H1 (cell line): ENCODE results near the gene SMIM32. TPM values are rescaled to one million over a fixed set of nuclear protein-coding genes. Genes with fewer than 3 reads are reported as not detected.

Source experiments
- CTCF ChIA-PET: fragments of 300-600 bp; sonication (Branson Sonifier 250); formaldehyde crosslinking; loops from one replicate; lab custom pipeline; 2021; ENCODE audit not compliant: partially characterized antibody; lab: Charles Lee
- POLR2A ChIA-PET: fragments of 300-600 bp; sonication (Branson Sonifier 250); formaldehyde crosslinking; loops from one replicate; lab custom pipeline; 2021; ENCODE audit warnings: inconsistent platforms; ENCODE audit not compliant: partially characterized antibody; lab: Charles Lee
- DNase-seq, 2 experiments: peaks; one replicate each; pipeline versions ENCODE4 v3.0.0 to v3.0.0-alpha.2; 2010 to 2022; ENCODE audit warnings: low spot score in 2 of 2, low read depth in 1 of 2, mixed read lengths in 1 of 2
- FAIRE-seq: peaks from 2 replicates; lab custom pipeline; 2011; peaks lifted over from hg19 to GRCh38; lab: Jason Lieb, UNC
- H2AFZ ChIP-seq: 2 replicates; pipeline ENCODE4 v1.8.1; 2012; ENCODE audit warnings: low read length, inconsistent platforms
- H2AK5ac ChIP-seq: 2 replicates; pipeline ENCODE4 v1.6.1; 2013; ENCODE audit warnings: low read depth, low read length
- H2BK120ac ChIP-seq: replicated peaks from 2 replicates; pipeline ENCODE3; 2013; ENCODE audit warnings: low read depth, low read length, inconsistent platforms
- H2BK12ac ChIP-seq: 2 replicates; pipeline ENCODE4 v1.6.1; 2013; ENCODE audit warnings: low read depth, low read length
- H2BK15ac ChIP-seq: 2 replicates; pipeline ENCODE4 v1.6.1; 2013; ENCODE audit warnings: low read length
- H2BK20ac ChIP-seq: 2 replicates; pipeline ENCODE4 v1.6.1; 2013; ENCODE audit warnings: low read length
- H2BK5ac ChIP-seq: 2 replicates; pipeline ENCODE4 v1.6.1; 2013; ENCODE audit warnings: low read depth, low read length
- H3K14ac ChIP-seq: 2 replicates; pipeline ENCODE4 v1.6.1; 2013; ENCODE audit warnings: inconsistent platforms; ENCODE audit not compliant: insufficient read length
- H3K18ac ChIP-seq: 2 replicates; pipeline ENCODE4 v1.6.1; 2013; ENCODE audit warnings: low read length; ENCODE audit errors: extremely low read depth
- H3K23ac ChIP-seq: 2 replicates; pipeline ENCODE4 v1.6.1; 2013; ENCODE audit warnings: inconsistent platforms; ENCODE audit not compliant: insufficient read length
- H3K23me2 ChIP-seq: 2 replicates; pipeline ENCODE4 v1.6.1; 2013; ENCODE audit warnings: low read depth, low read length
- H3K27ac ChIP-seq: 2 replicates; pipeline ENCODE4 v1.6.1; 2011; ENCODE audit warnings: low read depth, low read length, inconsistent platforms
- H3K27me3 ChIP-seq, 4 experiments: replicated peaks in 1 of 4; 1 replicate in 1 of 4; 2 replicates in 3 of 4; pipeline versions ENCODE4 v1.6.1 to v1.8.1; 2011 to 2013; ENCODE audit warnings: low read length in 3 of 4, mild to moderate bottlenecking in 3 of 4, inconsistent platforms in 2 of 4, mixed read lengths in 2 of 4, moderate library complexity in 1 of 4; ENCODE audit not compliant: control insufficient read depth in 3 of 4, insufficient read depth in 3 of 4; ENCODE audit errors: extremely low read depth in 1 of 4
- H3K36me3 ChIP-seq, 4 experiments: 2 replicates each; pipeline versions ENCODE4 v1.6.1 to v1.8.1; 2011 to 2013; ENCODE audit warnings: mild to moderate bottlenecking in 4 of 4, low read length in 3 of 4, moderate library complexity in 2 of 4, control low read depth in 1 of 4, inconsistent platforms in 1 of 4; ENCODE audit not compliant: insufficient read depth in 4 of 4, control insufficient read depth in 2 of 4
- H3K4ac ChIP-seq: replicated peaks from 2 replicates; pipeline ENCODE3; 2013; ENCODE audit warnings: low read length, low read depth, mixed read lengths, inconsistent platforms; ENCODE audit not compliant: insufficient read length
- H3K4me1 ChIP-seq, 4 experiments: replicated peaks in 1 of 4; 1 replicate in 1 of 4; 2 replicates in 3 of 4; pipeline versions ENCODE4 v1.6.1 to v1.8.1; 2011 to 2013; ENCODE audit warnings: low read length in 3 of 4, inconsistent platforms in 2 of 4, mixed read lengths in 1 of 4; ENCODE audit not compliant: insufficient read depth in 4 of 4, control insufficient read depth in 3 of 4
- H3K4me2 ChIP-seq, 2 experiments: 2 replicates each; pipeline versions ENCODE4 v1.6.1 to v1.8.1; 2011 to 2013; ENCODE audit warnings: low read depth in 2 of 2, low read length in 2 of 2, control low read depth in 1 of 2, inconsistent platforms in 1 of 2, mild to moderate bottlenecking in 1 of 2; ENCODE audit not compliant: insufficient read depth in 1 of 2
- H3K4me3 ChIP-seq, 4 experiments: fragments of 200-600, 300-600 bp in 1 of 4; sonication (generic), shearing (Covaris generic), sonication (Bioruptor Twin) in 1 of 4; 2 replicates each; pipeline versions ENCODE4 v1.5.1 to v1.8.1; 2011 to 2016; ENCODE audit warnings: low read length in 4 of 4, low read depth in 3 of 4, control low read depth in 2 of 4, inconsistent platforms in 2 of 4, mild to moderate bottlenecking in 2 of 4, mixed read lengths in 1 of 4, moderate library complexity in 1 of 4; ENCODE audit not compliant: insufficient read depth in 2 of 4; ENCODE audit errors: extremely low read depth in 1 of 4
- H3K56ac ChIP-seq: replicated peaks from 2 replicates; pipeline ENCODE3; 2013; ENCODE audit warnings: low read depth, mild to moderate bottlenecking, mixed read lengths, low read length, inconsistent platforms; ENCODE audit not compliant: insufficient read length
- H3K79me1 ChIP-seq: 2 replicates; pipeline ENCODE4 v1.6.1; 2013; ENCODE audit warnings: low read depth, low read length, control low read depth
- H3K79me2 ChIP-seq, 2 experiments: 2 replicates each; pipeline versions ENCODE4 v1.6.1 to v1.8.1; 2012 to 2013; ENCODE audit warnings: low read length in 2 of 2, mild to moderate bottlenecking in 2 of 2, inconsistent platforms in 1 of 2; ENCODE audit not compliant: insufficient read depth in 2 of 2, control insufficient read depth in 1 of 2
- H3K9ac ChIP-seq, 4 experiments: replicated peaks in 1 of 4; 1 replicate in 1 of 4; 2 replicates in 3 of 4; pipeline versions ENCODE4 v1.6.1 to v1.8.1; 2011 to 2013; ENCODE audit warnings: low read depth in 3 of 4, low read length in 3 of 4, control low read depth in 2 of 4, mild to moderate bottlenecking in 2 of 4, moderate library complexity in 2 of 4, inconsistent platforms in 1 of 4; ENCODE audit errors: extremely low read depth in 1 of 4
- H3K9me3 ChIP-seq, 2 experiments: 2 replicates each; pipeline versions ENCODE4 v1.6.1 to v1.8.1; 2012 to 2013; ENCODE audit warnings: mild to moderate bottlenecking in 2 of 2, moderate library complexity in 2 of 2, control low read depth in 1 of 2, inconsistent platforms in 1 of 2, low read depth in 1 of 2, low read length in 1 of 2, mixed read lengths in 1 of 2; ENCODE audit not compliant: insufficient read depth in 2 of 2
- H4K20me1 ChIP-seq, 2 experiments: replicated peaks in 1 of 2; 2 replicates each; pipeline versions ENCODE3 to v1.8.1; 2011 to 2013; ENCODE audit warnings: inconsistent platforms in 2 of 2, low read length in 2 of 2, mild to moderate bottlenecking in 1 of 2; ENCODE audit not compliant: insufficient read depth in 2 of 2, control insufficient read depth in 1 of 2
- H4K5ac ChIP-seq: 2 replicates; pipeline ENCODE4 v1.6.1; 2013; ENCODE audit warnings: low read length, low read depth, mixed read lengths, inconsistent platforms; ENCODE audit not compliant: insufficient read length
- H4K8ac ChIP-seq: 2 replicates; pipeline ENCODE4 v1.8.0; 2013; ENCODE audit warnings: mild to moderate bottlenecking, moderate library complexity, low read length, inconsistent platforms; ENCODE audit not compliant: insufficient read depth; ENCODE audit errors: extremely low read depth
- H4K91ac ChIP-seq: replicated peaks from 2 replicates; pipeline ENCODE3; 2013; ENCODE audit warnings: low read length, mixed read lengths, inconsistent platforms; ENCODE audit not compliant: insufficient read length
- ASH2L ChIP-seq: fragments of 200-600, 300-600 bp; sonication (generic); IDR thresholded peaks from one replicate; pipeline ENCODE4 v1.7.1; 2017; ENCODE audit warnings: low read length
- CBX5 ChIP-seq: fragments of 300-800, 300-1000 bp; sonication (generic); IDR thresholded peaks from 2 replicates; pipeline ENCODE4 v1.7.1; 2016; ENCODE audit warnings: antibody characterized with exemption, low read length, low read depth
- CEBPB ChIP-seq: IDR thresholded peaks from 2 replicates; pipeline ENCODE4 v1.6.1; 2012; ENCODE audit warnings: low read depth, low read length
- CREB1 ChIP-seq: IDR thresholded peaks from 2 replicates; pipeline ENCODE4 v1.6.1; 2012; ENCODE audit warnings: inconsistent platforms
- GTF2F1 ChIP-seq: IDR thresholded peaks from 2 replicates; pipeline ENCODE4 v1.6.1; 2012; ENCODE audit warnings: low read depth, low read length, improper control_type of control experiment, borderline replicate concordance
- KDM5A ChIP-seq: fragments of 200-600 bp; IDR thresholded peaks from 2 replicates; pipeline ENCODE4 v1.7.1; 2012; ENCODE audit warnings: mild to moderate bottlenecking, low read length, inconsistent platforms, mixed read lengths
- MAFK ChIP-seq: IDR thresholded peaks from 2 replicates; pipeline ENCODE4 v1.6.1; 2012; ENCODE audit warnings: low read depth, mild to moderate bottlenecking, improper control_type of control experiment, low read length
- PHF8 ChIP-seq: fragments of 200-600 bp; sonication (generic); conservative IDR thresholded peaks from 2 replicates; pipeline ENCODE4 v1.7.1; 2012; ENCODE audit warnings: low read depth, mild to moderate bottlenecking, inconsistent platforms, low read length, moderate library complexity
- POLR2AphosphoS5 ChIP-seq: IDR thresholded peaks from 2 replicates; pipeline ENCODE4 v1.6.1; 2011; ENCODE audit warnings: low read depth, low read length
- RXRA ChIP-seq: IDR thresholded peaks from 2 replicates; pipeline ENCODE4 v1.6.1; 2011; ENCODE audit warnings: low read depth, mild to moderate bottlenecking, low read length, moderate library complexity; ENCODE audit not compliant: insufficient read depth
- SIX5 ChIP-seq: IDR thresholded peaks from 2 replicates; pipeline ENCODE4 v1.6.1; 2011; ENCODE audit warnings: mild to moderate bottlenecking, low read depth, low read length
- WGBS, 2 experiments: shearing (Covaris generic) in 1 of 2; methylation state at CpG; one replicate each; pipeline versions ENCODE4 v1.1.6 to v1.1.7; 2013 to 2015; ENCODE audit warnings: low lambda C conversion rate in 2 of 2, mixed read lengths in 2 of 2, inconsistent platforms in 1 of 2, low coverage in 1 of 2, missing lambda C conversion rate in 1 of 2; ENCODE audit not compliant: insufficient replicate concordance in 2 of 2, insufficient coverage in 1 of 2, insufficient read length in 1 of 2; ENCODE audit errors: extremely low coverage in 1 of 2, missing lambda C conversion rate in 1 of 2; 5-methylcytosine and 5-hydroxymethylcytosine counted together
- polyA plus RNA-seq, 7 experiments: library from polyadenylated mRNA; depleted of rRNA in 3 of 7; stranded (reverse) in 5 of 7; unstranded in 2 of 7; fragments of >200 nt in 5 of 7; fragments of 200-250 nt in 2 of 7; gene quantifications; 1 replicate in 5 of 7; 2 replicates in 1 of 7; 4 replicates in 1 of 7; pipeline versions ENCODE4 v1.2.1 to v1.2.3, GENCODE V29; 2011 to 2013; ENCODE audit warnings: missing spikeins in 2 of 7, mixed read lengths in 2 of 7
- total RNA-seq: library from RNA; stranded (reverse); fragmentation: NEBNext Ultra II Directional; extraction: Animal tissue kit (Norgen Biotek cat#: 25700); gene quantifications from 2 replicates; pipeline ENCODE4 v1.2.1, GENCODE V29; 2021
- TF ChIP-seq, protein P1 (sequence below): IDR thresholded peaks from 2 replicates; pipeline ENCODE4 v1.6.1; 2012; ENCODE audit warnings: inconsistent platforms

Gene SMIM32
- total and polyA plus RNA-seq, 2 of the 8 experiments (the other 6 are each of a cell fraction or from before 2014, with no cell fraction given), result 0.09 to 0.22 TPM

DNA sequence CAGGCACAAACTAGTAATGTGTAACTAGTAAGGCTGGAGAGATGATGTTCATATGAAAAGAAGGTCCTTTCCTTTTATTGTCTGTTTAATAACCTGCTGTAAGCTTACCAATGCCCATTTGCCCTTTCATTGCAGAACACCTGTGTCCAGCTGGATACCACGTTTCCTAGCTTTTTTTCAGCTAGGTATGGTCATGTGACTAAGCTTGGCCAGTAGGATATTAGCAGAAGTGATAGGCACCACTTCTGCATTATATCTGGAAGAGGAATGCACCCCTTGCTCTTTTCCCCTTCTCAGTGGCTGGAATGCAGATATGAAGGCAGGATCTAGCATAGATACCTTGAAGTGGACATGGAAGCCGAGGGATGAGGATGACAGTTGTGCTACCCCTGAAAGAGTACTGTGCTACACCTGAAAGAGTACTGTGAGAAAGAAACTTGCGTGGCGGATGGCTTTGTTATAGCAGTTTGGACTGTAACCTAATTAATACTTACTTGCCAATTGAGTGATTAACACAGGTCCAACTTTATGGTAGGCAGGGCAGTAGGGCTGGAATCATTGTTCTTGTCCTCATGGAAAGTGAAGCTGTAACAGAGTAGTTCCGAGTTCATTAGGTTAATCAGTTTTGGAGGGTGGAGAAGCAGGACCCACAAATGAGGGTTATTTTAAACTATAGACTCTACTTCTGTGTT is 6.8 kb downstream of the SMIM32 start:
- H3K79me2 ChIP-seq, result no peaks in the 10 kb centered on the region
- H3K23me2 ChIP-seq, result no peaks in the 10 kb centered on the region
- TF ChIP-seq CBX5 (no peak), MAFK (no peak), PHF8 (no peak), RXRA (no peak), GTF2F1 (no peak), SIX5 (no peak), KDM5A (no peak), CREB1 (no peak), ASH2L (no peak), CEBPB (no peak), POLR2AphosphoS5 (no peak)
- TF ChIP-seq, protein P1, sequence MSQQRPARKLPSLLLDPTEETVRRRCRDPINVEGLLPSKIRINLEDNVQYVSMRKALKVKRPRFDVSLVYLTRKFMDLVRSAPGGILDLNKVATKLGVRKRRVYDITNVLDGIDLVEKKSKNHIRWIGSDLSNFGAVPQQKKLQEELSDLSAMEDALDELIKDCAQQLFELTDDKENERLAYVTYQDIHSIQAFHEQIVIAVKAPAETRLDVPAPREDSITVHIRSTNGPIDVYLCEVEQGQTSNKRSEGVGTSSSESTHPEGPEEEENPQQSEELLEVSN, result no peak
- no peak overlapping the region for H2BK5ac ChIP-seq
- no peak overlapping the region for H4K8ac ChIP-seq
- H3K79me1 ChIP-seq, result no peaks in the 10 kb centered on the region
- H2AFZ ChIP-seq, result no peak overlapping the region
- H4K91ac ChIP-seq, result no peak overlapping the region
- H3K4ac ChIP-seq, result no peak overlapping the region
- no peak overlapping the region for H3K27ac ChIP-seq
- H2BK20ac ChIP-seq, result no peak overlapping the region
- ChIA-PET CTCF (interaction anchor here (0.7 to 3.5 kb wide), 5 partner anchors 8 to 30 kb away, joined by 3 to 14 read pairs (median 4); no protein-coding TSS in a partner anchor), POLR2A (interaction anchor here (1.8 kb wide), 1 partner anchor 18 kb away, joined by 4 read pairs; no protein-coding TSS in a partner anchor)
- H4K20me1 ChIP-seq, result peaks cover 4 to 17% of the 10 kb centered on the region in 2 experiments
- no peak for DNase-seq
- H2BK15ac ChIP-seq, result no peak overlapping the region
- H3K9me3 ChIP-seq, result no peaks in the 10 kb centered on the region
- 90% methylated on average over 5 of the region's 5 CpGs; no CpG with 5 or more reads in 1 of the 2 experiments for WGBS, 2 experiments
- H2BK120ac ChIP-seq, result no peak overlapping the region
- no peak overlapping the region for H2BK12ac ChIP-seq
- H3K14ac ChIP-seq, result peak overlapping the region; percentile 73
- H3K4me2 ChIP-seq, result no peak overlapping the region
- no peak overlapping the region for H3K4me3 ChIP-seq
- H3K9ac ChIP-seq, result no peak overlapping the region
- H3K56ac ChIP-seq, result no peak overlapping the region
- no peak for FAIRE-seq
- H3K27me3 ChIP-seq, result peaks cover 3 to 26% (median 16%) of the 10 kb centered on the region in 4 experiments
- no peak overlapping the region for H3K23ac ChIP-seq
- no peak overlapping the region for H3K18ac ChIP-seq
- H4K5ac ChIP-seq, result no peak overlapping the region
- no peak overlapping the region for H2AK5ac ChIP-seq
- peaks cover 0 to 2% (median under 1%) of the 10 kb centered on the region in 4 experiments; a peak in 3 of 8 replicates for H3K36me3 ChIP-seq
- H3K4me1 ChIP-seq, result no peaks in the 10 kb centered on the region; a peak in 1 of 7 replicates
